HG03558 (cell line): ENCODE data around the gene ZNF362.

ENCODE experiments used
- ATAC-seq: cut with Tn5 transposase; IDR thresholded peaks from one replicate; pipeline ENCODE4 v1.9.1; 2021; ENCODE audit warnings: moderate number of reproducible peaks; ENCODE audit not compliant: unreplicated experiment; ENCODE audit errors: extremely low read depth

ZNF362 gene

GRCh38 chr1:33338440-33339211, 82.3 kb downstream of the ZNF362 start:
- ATAC-seq, result no peak

- no peak for ATAC-seq
These were observed 83.1 kb downstream of the ZNF362 start for GRCh38 chr1:33339413-33339812.

GRCh38 chr1:33341190-33341589, 84.9 kb downstream of the ZNF362 start:
- ATAC-seq, result no peak

- ATAC-seq, result no peak
These were observed 85.9 kb downstream of the ZNF362 start for GRCh38 chr1:33342041-33342723.

GRCh38 chr1:33343539-33343938, 87.2 kb downstream of the ZNF362 start:
- ATAC-seq, result no peak

GRCh38 chr1:33344896-33345560, 88.7 kb downstream of the ZNF362 start:
- no peak for ATAC-seq

GRCh38 chr1:33346533-33346926, 90.2 kb downstream of the ZNF362 start:
- ATAC-seq, result no peak

- no peak for ATAC-seq
These were observed 90.8 kb downstream of the ZNF362 start for GRCh38 chr1:33346927-33347649.

GRCh38 chr1:33347650-33347992, 91.3 kb downstream of the ZNF362 start:
- ATAC-seq, result no peak

- ATAC-seq, result no peak
These were observed 91.9 kb downstream of the ZNF362 start for GRCh38 chr1:33348194-33348593.

GRCh38 chr1:33348676-33349080, 92.4 kb downstream of the ZNF362 start:
- no peak for ATAC-seq

GRCh38 chr1:33349081-33349759, 92.9 kb downstream of the ZNF362 start:
- peak; percentile 16 for ATAC-seq

- ATAC-seq, result peak; percentile 57
These were observed 93.7 kb downstream of the ZNF362 start for GRCh38 chr1:33349778-33350610.
